ENCODE results near the gene IFITM2.

Gene IFITM2

DNA sequence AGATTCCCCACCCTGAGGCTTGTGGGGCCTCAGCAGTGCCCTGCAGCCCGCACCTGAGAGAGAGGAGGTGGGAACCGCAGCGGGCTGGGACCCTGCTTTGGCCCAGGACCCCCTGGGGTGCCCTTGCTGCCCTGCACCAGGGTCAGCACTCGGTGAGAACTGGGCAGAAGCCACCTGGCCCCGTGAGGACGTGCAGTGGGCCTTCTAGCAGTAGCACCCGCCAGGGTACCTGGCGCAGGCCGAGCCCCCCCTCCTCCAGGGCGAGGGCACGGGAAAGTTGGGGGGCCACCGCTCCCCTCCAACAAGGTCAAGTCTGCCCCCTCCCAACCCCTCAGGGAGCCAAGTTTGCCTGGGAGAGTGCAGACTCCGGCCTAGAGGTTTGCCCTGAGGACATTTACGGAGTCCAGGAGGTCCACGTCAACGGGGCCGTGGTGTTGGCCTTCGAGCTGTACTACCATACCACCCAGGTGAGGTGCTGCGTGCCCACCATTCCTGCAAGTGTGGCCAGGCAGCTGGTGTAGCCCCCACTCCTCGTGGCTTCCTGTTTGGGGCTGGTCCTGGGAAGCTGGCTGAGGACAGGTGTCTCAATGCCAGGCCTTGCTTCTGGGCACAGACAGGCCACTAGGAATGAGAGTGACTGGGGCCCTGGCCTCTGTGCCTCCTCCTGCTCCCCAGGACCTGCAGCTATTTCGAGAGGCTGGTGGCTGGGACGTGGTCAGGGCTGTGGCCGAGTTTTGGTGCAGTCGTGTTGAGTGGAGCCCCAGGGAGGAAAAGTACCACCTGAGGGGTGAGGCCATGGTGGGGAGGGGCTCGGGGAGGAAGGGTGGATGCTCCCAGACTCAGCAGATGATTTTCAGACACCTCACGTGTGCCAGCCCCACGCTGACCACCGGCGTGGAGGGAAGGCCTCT is 15.2 kb upstream of the IFITM2 start:
- no peak for DNase-seq

DNA sequence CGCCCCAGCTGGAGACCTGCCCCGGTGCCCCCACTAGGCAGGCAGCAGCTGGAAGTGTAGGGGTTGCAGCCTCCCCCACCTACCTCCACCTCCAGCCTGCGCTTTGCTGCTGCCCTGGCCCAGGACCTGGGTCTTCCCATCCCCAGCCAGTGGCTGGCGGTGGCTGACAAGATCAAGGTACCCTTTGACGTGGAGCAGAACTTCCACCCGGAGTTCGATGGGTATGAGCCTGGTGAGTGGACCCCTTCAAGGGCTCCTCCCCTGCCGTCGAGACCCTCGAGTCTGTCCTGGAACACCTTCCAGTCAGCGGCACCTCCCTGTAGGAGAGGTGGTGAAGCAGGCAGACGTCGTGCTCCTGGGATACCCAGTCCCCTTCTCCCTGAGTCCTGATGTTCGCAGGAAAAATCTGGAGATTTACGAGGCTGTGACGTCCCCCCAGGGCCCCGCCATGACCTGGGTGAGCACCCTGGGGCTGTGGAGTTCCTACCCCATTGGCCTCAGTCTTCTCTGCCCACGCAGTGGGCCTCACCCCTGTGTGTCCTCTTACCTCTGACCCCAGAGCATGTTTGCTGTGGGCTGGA is 14.3 kb upstream of the IFITM2 start:
- no peak for DNase-seq

DNA sequence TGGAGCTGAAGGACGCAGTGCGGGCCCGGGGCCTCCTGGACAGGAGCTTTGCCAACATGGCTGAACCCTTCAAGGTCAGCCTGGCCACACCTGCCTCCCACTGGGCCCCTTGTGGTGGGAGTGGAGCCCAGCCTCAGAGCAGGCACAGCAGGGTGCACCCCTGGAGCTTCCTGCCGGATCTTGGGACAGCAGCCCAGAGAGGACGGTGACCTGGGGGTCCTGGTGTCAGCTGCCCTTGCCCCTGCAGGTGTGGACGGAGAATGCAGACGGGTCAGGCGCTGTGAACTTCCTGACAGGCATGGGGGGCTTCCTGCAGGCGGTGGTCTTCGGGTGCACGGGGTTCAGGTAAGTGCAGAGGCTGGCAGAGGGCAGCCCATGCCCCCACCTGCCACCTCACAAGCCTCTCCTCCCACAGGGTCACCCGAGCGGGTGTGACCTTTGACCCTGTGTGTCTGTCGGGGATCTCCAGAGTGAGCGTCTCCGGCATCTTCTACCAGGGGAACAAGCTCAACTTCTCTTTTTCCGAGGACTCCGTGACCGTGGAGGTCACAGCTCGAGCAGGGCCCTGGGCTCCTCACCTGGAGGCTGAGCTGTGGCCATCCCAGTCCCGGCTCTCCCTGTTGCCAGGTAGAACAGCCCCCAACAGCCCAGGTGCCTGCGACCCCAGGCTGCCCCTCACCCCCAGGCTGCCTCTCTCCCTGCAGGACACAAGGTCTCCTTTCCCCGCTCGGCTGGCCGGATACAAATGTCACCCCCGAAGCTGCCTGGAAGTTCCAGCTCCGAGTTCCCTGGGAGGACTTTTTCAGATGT is 13.6 kb upstream of the IFITM2 start:
- no peak for DNase-seq

DNA sequence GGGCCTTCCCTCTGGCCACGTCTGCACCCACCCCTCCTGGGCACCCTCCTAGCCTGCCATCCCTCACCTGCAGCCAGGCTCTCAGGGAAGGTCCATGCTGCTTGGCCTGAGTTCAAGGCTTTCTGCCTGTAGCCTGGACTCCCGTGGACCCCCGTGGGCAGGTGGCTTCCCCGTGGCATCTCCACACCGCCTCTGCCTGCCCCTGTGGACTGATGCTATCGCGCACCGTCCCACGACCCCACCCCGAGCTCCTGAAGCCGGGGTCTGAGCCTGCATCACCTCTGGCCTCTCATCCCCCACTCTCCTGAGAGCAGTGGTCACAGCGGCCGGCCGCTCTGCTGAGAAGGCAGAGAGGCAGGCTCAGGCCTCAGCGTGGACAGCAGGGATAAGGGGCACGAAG is 12.8 kb upstream of the IFITM2 start:
- DNase-seq, result no peak

- no peak for DNase-seq
Observed at GRCh38 chr11:295351-296170, 12.1 kb upstream of the IFITM2 start.

- DNase-seq, result no peak
Observed at GRCh38 chr11:296171-297050, 11.2 kb upstream of the IFITM2 start.

- DNase-seq, result no peak
Observed at GRCh38 chr11:297051-297585, 10.5 kb upstream of the IFITM2 start.

GRCh38 chr11:297586-298405 is 9.8 kb upstream of the IFITM2 start:
- no peak for DNase-seq

GRCh38 chr11:298406-299065 is 9.1 kb upstream of the IFITM2 start:
- DNase-seq, result no peak

DNA sequence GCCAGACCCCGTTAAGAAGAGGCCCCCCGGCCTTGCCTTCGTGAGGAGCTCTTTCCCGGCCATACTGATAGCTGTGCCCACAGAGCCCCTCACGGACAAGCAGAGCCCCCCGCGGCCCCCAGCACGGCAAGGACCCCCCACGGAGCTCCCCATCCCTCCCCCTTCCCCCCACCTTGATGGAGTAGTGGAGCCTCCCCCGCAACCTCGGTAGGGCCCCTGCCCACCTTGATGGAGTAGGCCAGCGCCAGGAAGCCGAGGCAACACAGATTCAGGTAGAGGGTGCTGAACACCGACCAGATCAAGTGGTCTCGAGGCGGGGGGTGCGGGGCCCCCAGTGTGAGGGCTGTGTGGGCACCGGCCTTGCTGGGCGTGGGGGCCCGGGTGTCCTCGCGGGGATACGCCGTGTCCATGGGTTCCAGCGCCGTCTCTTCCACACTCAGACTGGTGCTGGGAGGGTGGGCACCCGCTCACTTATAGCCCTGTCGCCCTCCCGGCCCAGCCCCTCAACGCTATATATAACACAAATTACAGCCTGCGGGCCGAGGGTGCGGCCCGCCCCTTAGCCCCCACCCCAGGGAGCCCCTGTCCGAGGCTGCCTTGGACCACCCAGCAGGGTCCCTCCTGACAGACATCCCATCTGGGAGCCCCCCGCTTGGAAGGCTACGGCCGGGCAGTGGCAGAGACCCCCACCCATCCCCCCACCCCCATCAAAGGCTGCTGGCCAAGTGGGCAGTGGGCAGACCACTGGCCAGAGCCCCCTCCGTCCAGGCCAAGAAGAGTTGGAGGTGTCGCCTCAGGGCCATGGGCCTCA is 8.3 kb upstream of the IFITM2 start, which contains the start of gene IFITM5:
IFITM5 (minus strand) TSS at position 446 of the 811 bp plus-strand sequence; CDS start at position 410, 36 bp downstream.
- no peak for DNase-seq

DNA sequence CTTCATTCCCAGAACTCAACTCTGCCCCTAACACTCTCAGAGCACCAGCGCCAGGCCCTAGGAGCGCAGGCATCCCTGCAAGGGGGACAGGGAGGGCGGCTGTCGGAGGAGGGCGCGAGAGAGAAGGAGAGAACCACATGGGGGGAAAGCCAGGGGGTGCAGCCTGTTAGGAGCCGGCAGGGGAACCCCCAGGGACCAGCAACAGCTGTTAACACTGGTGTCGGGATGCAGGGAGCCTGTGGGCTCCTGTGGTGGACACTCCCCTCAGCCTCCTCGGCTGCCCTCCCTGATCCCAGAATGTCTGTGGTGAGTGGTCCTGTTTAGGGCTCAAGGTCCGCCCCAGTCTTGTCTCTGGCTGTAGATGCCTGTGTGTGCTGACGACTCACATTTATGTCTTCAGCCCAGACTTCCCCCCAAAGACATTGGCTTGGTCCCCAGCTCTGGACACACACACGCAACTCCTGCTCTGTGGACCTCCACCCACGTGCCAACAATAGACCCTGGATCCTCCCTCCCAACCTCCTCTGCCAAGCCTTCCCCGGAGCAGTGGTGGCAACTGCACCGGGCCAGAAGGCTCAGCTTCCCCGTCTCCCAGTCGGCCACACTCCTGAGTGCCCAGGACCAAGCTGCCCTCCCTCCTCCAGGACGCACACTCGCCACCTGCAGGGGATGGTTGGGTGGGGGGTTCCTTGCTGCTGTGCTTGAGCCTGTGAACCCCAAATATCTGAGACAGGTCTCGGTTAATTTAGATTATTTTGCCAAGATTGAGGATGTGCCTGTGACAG is 7.5 kb upstream of the IFITM2 start:
- no peak for DNase-seq

DNA sequence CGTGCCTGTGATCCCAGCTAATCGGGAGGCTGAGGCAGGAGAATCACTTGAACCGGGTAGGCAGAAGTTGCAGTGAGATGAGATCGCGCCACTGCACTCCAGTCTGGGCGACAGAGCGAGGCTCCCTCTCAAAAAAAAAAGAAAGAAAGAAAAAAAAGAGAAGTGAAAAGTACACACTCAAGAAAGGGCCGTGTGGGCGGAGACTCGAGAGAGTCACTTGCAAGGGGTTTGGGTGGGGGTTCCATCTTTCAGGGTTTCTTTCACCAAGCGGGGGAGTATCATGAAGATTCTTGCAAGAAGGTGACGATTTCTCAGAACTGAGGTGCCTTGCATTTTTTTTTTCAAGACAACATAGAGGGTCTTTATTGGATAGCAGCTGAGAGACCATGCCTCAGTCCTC is 4.3 kb upstream of the IFITM2 start:
- no peak for DNase-seq

GRCh38 chr11:304061-304506 is 3.5 kb upstream of the IFITM2 start:
- DNase-seq, result no peak

GRCh38 chr11:304915-305843 is 2.4 kb upstream of the IFITM2 start:
- peak in 11 of 58 donors; percentile 11 to 69 (median 24) for DNase-seq

- DNase-seq, result no peak
Observed at GRCh38 chr11:305844-306211, 1.8 kb upstream of the IFITM2 start.
